Epithelial cell of esophagus (primary cell): ENCODE results near the gene SPAG16.
A peak's percentile ranks its signal among the peaks of the same experiment; 100 is the strongest.

Experiments
- DNase-seq: peaks from one replicate; pipeline ENCODE4 v3.0.0; 2010; ENCODE audit warnings: low read depth
- H3K4me3 ChIP-seq: 2 replicates; pipeline ENCODE4 v1.5.1; 2011; ENCODE audit warnings: mild to moderate bottlenecking, low read length, control low read depth
- TF ChIP-seq, protein P1 (sequence below): IDR thresholded peaks from 2 replicates; pipeline ENCODE4 v1.5.1; 2011; ENCODE audit warnings: low read depth, mild to moderate bottlenecking, low read length, control low read depth, inconsistent platforms; ENCODE audit not compliant: insufficient read depth; ENCODE audit errors: missing control alignments

SPAG16 gene

DNA sequence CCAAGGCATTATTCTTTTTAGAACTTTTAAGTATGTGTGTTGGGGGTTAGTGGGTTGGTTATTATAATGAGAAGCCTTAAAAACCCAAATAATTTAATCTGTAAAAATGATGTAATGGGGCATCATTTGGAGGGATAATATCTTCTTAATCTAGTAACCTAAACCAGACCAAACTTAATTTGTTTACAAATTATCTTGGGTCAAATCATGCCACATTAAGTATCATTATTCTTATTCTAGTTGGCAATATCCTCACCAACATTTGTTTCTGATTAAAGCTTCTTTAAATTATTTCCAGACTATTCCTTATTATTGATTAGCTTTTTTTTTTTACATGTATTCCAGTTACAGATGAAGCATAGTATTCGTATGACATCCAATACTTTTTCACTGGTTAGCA is 1041.1 kb downstream of the SPAG16 start:
- DNase-seq: no peak
- TF ChIP-seq, protein P1, sequence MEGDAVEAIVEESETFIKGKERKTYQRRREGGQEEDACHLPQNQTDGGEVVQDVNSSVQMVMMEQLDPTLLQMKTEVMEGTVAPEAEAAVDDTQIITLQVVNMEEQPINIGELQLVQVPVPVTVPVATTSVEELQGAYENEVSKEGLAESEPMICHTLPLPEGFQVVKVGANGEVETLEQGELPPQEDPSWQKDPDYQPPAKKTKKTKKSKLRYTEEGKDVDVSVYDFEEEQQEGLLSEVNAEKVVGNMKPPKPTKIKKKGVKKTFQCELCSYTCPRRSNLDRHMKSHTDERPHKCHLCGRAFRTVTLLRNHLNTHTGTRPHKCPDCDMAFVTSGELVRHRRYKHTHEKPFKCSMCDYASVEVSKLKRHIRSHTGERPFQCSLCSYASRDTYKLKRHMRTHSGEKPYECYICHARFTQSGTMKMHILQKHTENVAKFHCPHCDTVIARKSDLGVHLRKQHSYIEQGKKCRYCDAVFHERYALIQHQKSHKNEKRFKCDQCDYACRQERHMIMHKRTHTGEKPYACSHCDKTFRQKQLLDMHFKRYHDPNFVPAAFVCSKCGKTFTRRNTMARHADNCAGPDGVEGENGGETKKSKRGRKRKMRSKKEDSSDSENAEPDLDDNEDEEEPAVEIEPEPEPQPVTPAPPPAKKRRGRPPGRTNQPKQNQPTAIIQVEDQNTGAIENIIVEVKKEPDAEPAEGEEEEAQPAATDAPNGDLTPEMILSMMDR: no peak
- H3K4me3 ChIP-seq: no peak overlapping the region

DNA sequence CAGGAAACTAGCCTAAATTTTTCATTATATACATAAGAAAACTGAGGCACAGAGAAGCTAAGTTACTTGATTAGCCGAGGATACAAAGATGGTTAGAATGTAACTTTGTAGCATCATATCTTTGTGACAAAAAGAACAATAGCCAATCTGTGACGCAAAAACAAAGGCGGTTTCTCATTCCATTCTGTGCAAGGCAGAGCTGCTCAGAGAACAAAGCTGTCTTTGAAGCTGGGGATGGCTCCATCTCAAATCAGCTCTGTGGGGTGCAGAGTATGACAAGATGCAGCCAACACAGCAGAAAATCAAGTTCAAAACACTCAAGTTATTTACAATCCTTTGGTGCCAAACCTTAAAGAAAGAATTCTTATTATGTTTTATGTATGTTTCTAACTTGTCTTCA is 1044.7 kb downstream of the SPAG16 start:
- no peak overlapping the region for H3K4me3 ChIP-seq
- TF ChIP-seq, protein P1: no peak
- no peak for DNase-seq

DNA sequence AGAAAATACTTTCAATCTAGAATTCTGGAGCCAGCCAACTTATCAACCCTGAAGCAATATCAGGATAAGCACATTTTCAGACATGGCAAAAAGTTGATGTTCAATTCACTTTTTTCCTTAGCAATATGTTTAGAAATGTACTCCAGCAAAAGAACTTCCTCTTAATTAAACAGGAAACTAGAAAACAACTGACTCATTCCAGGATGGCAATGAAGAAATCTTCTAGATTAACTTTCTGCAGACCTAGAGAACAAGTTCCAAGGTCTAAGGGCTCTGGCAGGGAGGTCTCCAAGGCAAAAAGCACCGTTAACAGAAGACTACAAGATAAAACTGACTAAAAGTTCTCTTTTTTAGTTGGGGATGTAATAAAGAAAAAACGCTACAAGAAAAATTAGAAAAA is 1057.4 kb downstream of the SPAG16 start:
- peak; percentile 51 for DNase-seq
- TF ChIP-seq, protein P1: no peak
- no peak overlapping the region for H3K4me3 ChIP-seq

DNA sequence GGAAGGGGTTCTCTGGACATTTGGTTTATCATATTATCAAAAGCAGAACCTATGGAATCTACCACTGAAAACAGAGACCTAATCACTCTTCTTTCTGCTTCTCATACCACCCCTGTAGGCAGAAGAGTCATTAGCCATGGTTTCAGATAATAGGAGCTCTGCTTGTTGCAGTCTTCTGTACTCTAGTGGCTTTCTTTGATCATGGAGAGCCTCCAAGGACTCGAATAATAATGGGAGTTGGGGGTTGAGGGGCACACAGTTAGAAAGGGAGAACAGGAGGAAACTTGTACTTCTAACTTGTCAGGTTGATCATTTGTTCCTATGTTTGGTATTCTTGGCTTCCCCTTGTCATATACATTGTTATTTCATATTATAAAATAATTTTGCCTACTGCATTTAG is 1074.2 kb downstream of the SPAG16 start:
- TF ChIP-seq, protein P1: no peak
- no peak overlapping the region for H3K4me3 ChIP-seq
- no peak for DNase-seq

DNA sequence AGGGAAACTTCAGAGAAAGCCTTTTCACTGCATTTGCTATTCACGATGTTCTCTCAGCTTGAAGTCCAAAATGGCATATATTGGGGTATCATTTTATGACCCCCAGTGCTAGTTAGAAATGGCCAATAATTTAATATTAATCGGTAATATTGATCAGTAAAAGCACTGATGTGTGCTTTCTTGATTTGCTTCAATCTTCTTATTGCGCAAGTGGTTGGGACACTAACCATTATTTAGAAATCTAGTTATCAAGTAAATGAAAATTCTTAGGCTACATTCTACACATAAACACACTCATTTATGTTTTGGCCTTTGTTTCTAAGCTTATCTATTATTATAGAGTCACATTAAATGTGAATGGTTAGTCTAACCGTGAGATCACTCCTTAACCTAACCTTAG is 1076.9 kb downstream of the SPAG16 start:
- TF ChIP-seq, protein P1: no peak
- no peak for DNase-seq
- H3K4me3 ChIP-seq: no peak overlapping the region

DNA sequence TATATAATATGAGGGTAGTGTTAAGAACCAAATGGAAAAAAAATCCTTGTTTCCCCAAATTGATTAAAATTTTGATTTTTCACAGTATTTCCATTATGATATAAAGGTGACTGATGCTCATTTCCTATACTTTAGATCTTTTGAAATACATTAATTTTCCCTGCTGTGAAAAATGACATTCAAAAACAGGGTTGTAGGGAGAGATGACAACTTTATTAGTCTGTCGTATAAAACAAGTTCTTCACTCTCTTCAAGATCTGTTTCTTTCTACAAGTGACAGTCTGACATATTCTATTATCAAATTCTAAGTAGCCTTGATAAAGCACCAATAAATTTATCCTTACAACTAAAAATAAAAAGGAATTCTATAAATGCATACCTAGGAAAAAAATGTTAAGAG is 1081.3 kb downstream of the SPAG16 start:
- TF ChIP-seq, protein P1: no peak
- no peak for DNase-seq

DNA sequence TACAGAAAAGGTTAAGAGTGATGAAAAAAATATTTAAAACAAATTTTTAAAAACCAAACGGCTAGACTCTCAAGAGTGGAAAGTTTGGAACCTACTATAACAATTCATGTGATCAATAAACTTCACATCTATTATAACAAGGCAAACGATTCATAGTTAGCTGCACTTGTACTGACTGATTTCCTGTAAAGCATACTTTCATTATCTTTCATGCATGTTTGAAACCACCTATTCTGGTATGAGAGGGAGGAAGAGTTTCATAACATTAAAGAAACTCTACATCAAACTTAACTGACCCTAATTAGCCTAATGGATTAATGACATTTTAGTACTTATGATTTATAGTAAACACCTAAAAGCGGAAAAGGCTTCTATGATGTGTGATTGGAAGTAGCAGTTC is 1082.9 kb downstream of the SPAG16 start:
- no peak overlapping the region for H3K4me3 ChIP-seq
- TF ChIP-seq, protein P1: no peak
- DNase-seq: no peak

More for the DNA sequence above, 1081.3 kb downstream of the SPAG16 start:
- H3K4me3 ChIP-seq: no peak overlapping the region
